HCT116 (cell line): ENCODE data around the gene KRTCAP2. TPM values are rescaled to one million over a fixed set of nuclear protein-coding genes. Genes with fewer than 3 reads are reported as not detected.

Experiments
- ATAC-seq: fragments of 200-7000 bp; cut with Tn5 transposase; 2 replicates; pipeline ENCODE4 v1.9.1; 2020; ENCODE audit warnings: mild to moderate bottlenecking, moderate library complexity
- BruUV-seq: library from RNA; stranded (reverse); fragments of 400-500 nt; replicated peaks from 2 replicates; lab custom pipeline; 2021; lab: Mats Ljungman, UMichigan
- CTCF ChIA-PET: fragments of 300-600 bp; sonication (Branson Sonifier 250); formaldehyde crosslinking; loops from one replicate; lab custom pipeline; 2021; ENCODE audit warnings: antibody characterized with exemption; lab: Charles Lee
- POLR2A ChIA-PET: fragments of 300-600, 350-600 bp; sonication (Branson Sonifier 250); formaldehyde crosslinking; loops from one replicate; lab custom pipeline; 2021; ENCODE audit warnings: antibody characterized with exemption; lab: Charles Lee
- RAD21 ChIA-PET, 2 experiments: fragments of 300-600 bp; sonication (Branson Sonifier 250); formaldehyde crosslinking; loops; one replicate each; lab custom pipeline; 2023; ENCODE audit warnings: low total read pairs in 2 of 2; ENCODE audit not compliant: uncharacterized antibody in 2 of 2, unreplicated experiment in 2 of 2, low non-redundant PET in 1 of 2; lab: Charles Lee
- DNase-seq: peaks from one replicate; pipeline ENCODE4 v3.0.0-alpha.2; 2010; ENCODE audit warnings: low read depth, low spot score
- H2AFZ ChIP-seq: fragments of 200-600 bp; shearing (Covaris generic), sonication (generic); 2 replicates; pipeline ENCODE4 v1.6.1; 2017; ENCODE audit warnings: low read depth, mixed run types, mixed read lengths, antibody characterized with exemption, low read length; ENCODE audit not compliant: poor library complexity, severe bottlenecking
- H3K27ac ChIP-seq: 2 replicates; pipeline ENCODE4 v1.5.1; 2012; ENCODE audit warnings: low read depth, low read length
- H3K27me3 ChIP-seq: fragments of 200-600 bp; sonication (generic); 2 replicates; pipeline ENCODE4 v1.6.1; 2016; ENCODE audit warnings: mixed run types, low read length, mixed read lengths; ENCODE audit not compliant: insufficient read depth
- H3K36me3 ChIP-seq, 2 experiments: fragments of 200-500 bp in 1 of 2; fragments of 200-600 bp in 1 of 2; sonication (Bioruptor generic) in 1 of 2; sonication (generic) in 1 of 2; 2 replicates each; pipeline versions ENCODE4 v1.5.1 to v1.6.1; 2014 to 2016; ENCODE audit warnings: low read length in 2 of 2, inconsistent platforms in 1 of 2, mixed read lengths in 1 of 2, mixed run types in 1 of 2; ENCODE audit not compliant: insufficient read depth in 2 of 2, control insufficient read depth in 1 of 2
- H3K4me1 ChIP-seq, 2 experiments: fragments of 200-600 bp in 1 of 2; sonication (generic) in 1 of 2; 2 replicates each; pipeline versions ENCODE4 v1.5.1 to v1.6.1; 2012 to 2017; ENCODE audit warnings: low read length in 2 of 2, inconsistent platforms in 1 of 2, mild to moderate bottlenecking in 1 of 2, mixed read lengths in 1 of 2, mixed run types in 1 of 2, moderate library complexity in 1 of 2; ENCODE audit not compliant: insufficient read depth in 2 of 2, control insufficient read depth in 1 of 2
- H3K4me2 ChIP-seq: fragments of 200-600 bp; sonication (generic); 2 replicates; pipeline ENCODE4 v1.6.1; 2017; ENCODE audit warnings: mixed run types, low read length, mixed read lengths
- H3K4me3 ChIP-seq, 2 experiments: fragments of 200-600 bp in 1 of 2; sonication (generic) in 1 of 2; replicated peaks in 1 of 2; 2 replicates each; pipeline ENCODE4 v1.5.1; 2011 to 2016; ENCODE audit warnings: low read length in 2 of 2, control low read depth in 1 of 2, low read depth in 1 of 2, mild to moderate bottlenecking in 1 of 2, mixed read lengths in 1 of 2, mixed run types in 1 of 2
- H3K79me2 ChIP-seq: fragments of 200-600 bp; sonication (generic); 2 replicates; pipeline ENCODE4 v1.6.1; 2017; ENCODE audit warnings: mild to moderate bottlenecking, mixed run types, low read length, moderate library complexity, mixed read lengths; ENCODE audit not compliant: insufficient read depth
- H3K9ac ChIP-seq: fragments of 200-600 bp; sonication (generic); 2 replicates; pipeline ENCODE4 v1.6.1; 2016; ENCODE audit warnings: low read length, mixed read lengths
- H3K9me2 ChIP-seq: fragments of 200-600 bp; sonication (generic), shearing (Covaris generic); 2 replicates; pipeline ENCODE4 v1.6.1; 2017; ENCODE audit warnings: mixed run types, mild to moderate bottlenecking, moderate library complexity; ENCODE audit not compliant: insufficient read depth
- H3K9me3 ChIP-seq, 2 experiments: fragments of 200-500 bp in 1 of 2; fragments of 200-600 bp in 1 of 2; sonication (Bioruptor generic) in 1 of 2; sonication (generic) in 1 of 2; 2 replicates each; pipeline ENCODE4 v1.6.1; 2014 to 2017; ENCODE audit warnings: low read length in 2 of 2, mixed read lengths in 2 of 2, inconsistent platforms in 1 of 2, low read depth in 1 of 2, mild to moderate bottlenecking in 1 of 2, mixed run types in 1 of 2, moderate library complexity in 1 of 2; ENCODE audit not compliant: control insufficient read depth in 1 of 2, insufficient read depth in 1 of 2
- H4K20me1 ChIP-seq: fragments of 200-600 bp; sonication (generic), shearing (Covaris generic); 2 replicates; pipeline ENCODE4 v1.6.1; 2017; ENCODE audit warnings: mixed run types, mild to moderate bottlenecking, moderate library complexity; ENCODE audit not compliant: insufficient read depth
- CEBPB ChIP-seq: IDR thresholded peaks from 2 replicates; pipeline ENCODE4 v1.6.1; 2012; ENCODE audit warnings: low read depth
- EGR1 ChIP-seq: IDR thresholded peaks from 2 replicates; pipeline ENCODE4 v1.6.1; 2012; ENCODE audit warnings: low read depth
- EZH2 ChIP-seq: fragments of 200-600 bp; sonication (generic); IDR thresholded peaks from 2 replicates; pipeline ENCODE4 v1.6.1; 2017; ENCODE audit warnings: antibody characterized with exemption, mixed run types
- EZH2phosphoT487 ChIP-seq: fragments of 200-600 bp; IDR thresholded peaks from 2 replicates; pipeline ENCODE4 v1.6.1; 2018; ENCODE audit warnings: antibody characterized with exemption, borderline replicate concordance
- FOSL1 ChIP-seq: IDR thresholded peaks from 2 replicates; pipeline ENCODE4 v1.6.1; 2012; ENCODE audit warnings: low read depth
- JUND ChIP-seq: IDR thresholded peaks from 2 replicates; pipeline ENCODE4 v1.6.1; 2012
- POLR2A ChIP-seq: IDR thresholded peaks from 2 replicates; pipeline ENCODE4 v1.7.0; 2011; ENCODE audit warnings: borderline replicate concordance; ENCODE audit not compliant: insufficient read depth, insufficient read length; ENCODE audit errors: extremely low read depth
- POLR2AphosphoS5 ChIP-seq: IDR thresholded peaks from 2 replicates; pipeline ENCODE4 v1.6.1; 2011; ENCODE audit warnings: mild to moderate bottlenecking, low read depth, low read length, moderate library complexity
- RAD21 ChIP-seq: IDR thresholded peaks from 2 replicates; pipeline ENCODE4 v1.6.1; 2012; ENCODE audit warnings: low read depth, mild to moderate bottlenecking
- SP1 ChIP-seq: IDR thresholded peaks from 2 replicates; pipeline ENCODE4 v1.6.1; 2012; ENCODE audit warnings: low read depth
- SRF ChIP-seq: IDR thresholded peaks from 2 replicates; pipeline ENCODE4 v1.6.1; 2012; ENCODE audit warnings: low read depth
- ZFX ChIP-seq: fragments of 450-650 bp; IDR thresholded peaks from 2 replicates; pipeline ENCODE4 v1.6.1; 2017
- intact Hi-C: fragments of 100-400 bp; cut with micrococcal nuclease; formaldehyde crosslinking; loops from 2 replicates; pipeline ENCODE4 v1.10.0; 2022
- total RNA-seq: library from RNA; stranded (reverse); gene quantifications from one replicate; pipeline ENCODE4 v1.2.1, GENCODE V29; 2021; ENCODE audit not compliant: unreplicated experiment
- TF ChIP-seq, protein P1 (sequence below): IDR thresholded peaks from 2 replicates; pipeline ENCODE4 v1.6.1; 2012
- TF ChIP-seq, protein P2 (sequence below): IDR thresholded peaks from 2 replicates; pipeline ENCODE4 v1.6.1; 2012

Gene KRTCAP2
- total RNA-seq, 1 experiment from 2014 or later: 143 TPM

DNA sequence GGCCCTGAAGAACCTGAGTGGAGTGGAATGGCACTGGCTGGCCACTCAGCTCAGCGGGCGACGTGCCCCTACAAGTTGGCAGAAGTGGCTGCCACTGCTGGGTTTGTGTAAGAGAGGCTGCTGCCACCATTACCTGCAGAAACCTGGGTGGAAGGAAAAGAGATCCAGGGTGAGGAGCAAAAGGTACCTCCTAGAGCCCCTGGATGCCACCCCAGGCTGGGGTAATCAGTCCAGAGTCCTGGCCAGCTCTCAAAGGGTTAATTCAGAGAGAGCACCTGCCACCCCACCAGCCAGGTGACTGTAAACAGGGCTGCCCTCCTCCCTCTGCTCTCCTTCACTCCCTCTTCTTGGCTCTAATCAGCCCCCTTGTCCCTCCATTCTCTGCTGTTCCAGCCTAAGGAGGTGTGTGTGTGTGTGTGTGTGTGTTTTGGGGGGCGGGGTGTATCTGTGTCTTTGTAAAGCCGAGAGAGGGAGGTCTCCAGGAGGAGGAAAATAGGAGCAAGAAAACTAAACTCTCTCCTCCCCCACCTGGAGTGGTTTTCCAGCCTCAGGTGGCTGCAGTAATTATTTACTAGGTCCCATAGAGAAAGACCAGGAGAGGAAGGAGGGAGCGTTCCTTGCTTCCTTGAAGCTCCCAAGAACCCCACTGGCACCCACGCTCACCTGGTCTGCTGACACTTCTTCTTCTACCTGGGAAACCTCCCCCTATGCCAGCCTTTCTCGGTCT, 13.1 kb upstream of the KRTCAP2 start:
- no peaks in the 10 kb centered on the region for H3K36me3 ChIP-seq
- RAD21 ChIA-PET: no interaction called here
- H3K9me3 ChIP-seq: no peaks in the 10 kb centered on the region
- H3K27me3 ChIP-seq: no peaks in the 10 kb centered on the region
- no peaks in the 10 kb centered on the region; a peak in 2 of 4 replicates for H3K4me1 ChIP-seq
- H3K4me3 ChIP-seq: no peak overlapping the region
- ATAC-seq: no peak
- no peaks in the 10 kb centered on the region for H4K20me1 ChIP-seq
- no peak overlapping the region for H3K4me2 ChIP-seq
- no TSS peak for BruUV-seq
- H3K9me2 ChIP-seq: no peaks in the 10 kb centered on the region
- no peak overlapping the region for H3K27ac ChIP-seq
- CTCF ChIA-PET: interaction anchor here (2.4 kb wide), 1 partner anchor 13 kb away, joined by 9 read pairs; the partner anchor contains the start of gene KRTCAP2
- no peak overlapping the region for H3K9ac ChIP-seq
- H2AFZ ChIP-seq: no peak overlapping the region
- POLR2A ChIA-PET: interaction anchor here (2.6 kb wide), 1 partner anchor 8 kb away, joined by 11 read pairs; no protein-coding TSS in a partner anchor
- no peak for TF ChIP-seq CEBPB
- no peak for TF ChIP-seq EZH2phosphoT487
- TF ChIP-seq RAD21: no peak
- TF ChIP-seq ZFX: no peak
- TF ChIP-seq EGR1: no peak
- no peak for TF ChIP-seq POLR2AphosphoS5
- TF ChIP-seq POLR2A: no peak
- TF ChIP-seq SP1: no peak
- TF ChIP-seq, protein P1, sequence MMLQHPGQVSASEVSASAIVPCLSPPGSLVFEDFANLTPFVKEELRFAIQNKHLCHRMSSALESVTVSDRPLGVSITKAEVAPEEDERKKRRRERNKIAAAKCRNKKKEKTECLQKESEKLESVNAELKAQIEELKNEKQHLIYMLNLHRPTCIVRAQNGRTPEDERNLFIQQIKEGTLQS: no peak
- TF ChIP-seq EZH2: no peak
- no peak for TF ChIP-seq FOSL1
- no peak for TF ChIP-seq JUND
- no peak for TF ChIP-seq SRF
- TF ChIP-seq, protein P2, sequence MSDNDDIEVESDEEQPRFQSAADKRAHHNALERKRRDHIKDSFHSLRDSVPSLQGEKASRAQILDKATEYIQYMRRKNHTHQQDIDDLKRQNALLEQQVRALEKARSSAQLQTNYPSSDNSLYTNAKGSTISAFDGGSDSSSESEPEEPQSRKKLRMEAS: no peak
- TF ChIP-seq, all 23 proteins: peak for 0
- intact Hi-C loops: no loop called here
- no peaks in the 10 kb centered on the region for H3K79me2 ChIP-seq
- no peak for DNase-seq
